ENCODE measurements around the gene PIP5KL1.

PIP5KL1 gene

GRCh38 chr9:127958728-127959127 is 28.2 kb upstream of the PIP5KL1 start:
- no peak overlapping the region for H2BK5ac ChIP-seq (ENCODE audit: low read depth, low read length, poor library complexity, severe bottlenecking)
- H3K4me2 ChIP-seq (ENCODE audit: low read length, poor library complexity, severe bottlenecking): no peak overlapping the region
- no peak overlapping the region for H2BK15ac ChIP-seq (ENCODE audit: low read depth, poor library complexity, severe bottlenecking)
- no peak overlapping the region for H2AFZ ChIP-seq (ENCODE audit: low read depth, low read length)
- H3K4me1 ChIP-seq (ENCODE audit: control insufficient read depth, insufficient read depth, low read depth, low read length): peaks cover 34% of the 10 kb centered on the region
- no peak overlapping the region for H2BK120ac ChIP-seq (ENCODE audit: low read depth, low read length)
- no peak overlapping the region for H4K8ac ChIP-seq (ENCODE audit: low read length)
- H3K4ac ChIP-seq (ENCODE audit: low read depth in 1 of 2, low read length in 2 of 2): no peak overlapping the region
- no peak for DNase-seq
- no peak overlapping the region for H2AK5ac ChIP-seq (ENCODE audit: low read length, severe bottlenecking)
- H3K9ac ChIP-seq (ENCODE audit: low read length): no peak overlapping the region
- no peaks in the 10 kb centered on the region for H3K9me3 ChIP-seq (ENCODE audit: control insufficient read depth, low read length)
- no peaks in the 10 kb centered on the region for H3K27me3 ChIP-seq (ENCODE audit: control insufficient read depth in 1 of 2, insufficient read depth in 1 of 2, low read length in 2 of 2)
- H4K91ac ChIP-seq (ENCODE audit: low read length): no peak overlapping the region
- WGBS: 100% methylated on average over 1 of the region's 1 CpG
- H3K14ac ChIP-seq (ENCODE audit: low read length in 2 of 2): no peak overlapping the region
- no peak overlapping the region for H2BK12ac ChIP-seq (ENCODE audit: low read length in 2 of 2)
- no peak overlapping the region for H3K4me3 ChIP-seq (ENCODE audit: insufficient read depth in 1 of 2, low read depth in 1 of 2, low read length in 2 of 2)
- H3K23ac ChIP-seq (ENCODE audit: low read length in 2 of 2): no peak overlapping the region
- H3K36me3 ChIP-seq (ENCODE audit: control insufficient read depth in 1 of 2, insufficient read depth in 2 of 2, low read depth in 1 of 2, low read length in 2 of 2): peaks cover 0 to 10% of the 10 kb centered on the region in 2 experiments
- H3K79me1 ChIP-seq (replicated peaks; ENCODE audit: low read length, poor library complexity, severe bottlenecking): peaks cover 47% of the 10 kb centered on the region
- H3K18ac ChIP-seq (ENCODE audit: low read depth in 1 of 2, low read length in 2 of 2): no peak overlapping the region
- no peak overlapping the region for H3K27ac ChIP-seq (ENCODE audit: low read length, poor library complexity, severe bottlenecking)

- DNase-seq: no peak
- Histone ChIP-seq H3K9ac (ENCODE audit: low read length) (no peak overlapping the region), H2BK12ac (ENCODE audit: low read length in 2 of 2) (peak overlapping the region in 1 of 2 experiments; percentile 21), H3K23ac (ENCODE audit: low read length in 2 of 2) (peak overlapping the region in 1 of 2 experiments; percentile 66), H3K27me3 (ENCODE audit: control insufficient read depth in 1 of 2, insufficient read depth in 1 of 2, low read length in 2 of 2) (no peaks in the 10 kb centered on the region), H2BK120ac (ENCODE audit: low read depth, low read length) (no peak overlapping the region), H3K14ac (ENCODE audit: low read length in 2 of 2) (peak overlapping the region in 1 of 2 experiments; percentile 90), H4K8ac (ENCODE audit: low read length) (no peak overlapping the region), H3K36me3 (ENCODE audit: control insufficient read depth in 1 of 2, insufficient read depth in 2 of 2, low read depth in 1 of 2, low read length in 2 of 2) (peaks cover 4 to 10% of the 10 kb centered on the region in 2 experiments), H2BK5ac (ENCODE audit: low read depth, low read length, poor library complexity, severe bottlenecking) (no peak overlapping the region), H2AK5ac (ENCODE audit: low read length, severe bottlenecking) (no peak overlapping the region), H3K18ac (ENCODE audit: low read depth in 1 of 2, low read length in 2 of 2) (peak overlapping the region in 1 of 2 experiments; percentile 55), H2AFZ (ENCODE audit: low read depth, low read length) (peak overlapping the region; percentile 23), H3K9me3 (ENCODE audit: control insufficient read depth, low read length) (no peaks in the 10 kb centered on the region), H3K79me1 (replicated peaks; ENCODE audit: low read length, poor library complexity, severe bottlenecking) (peaks cover 36% of the 10 kb centered on the region), H3K4me3 (ENCODE audit: insufficient read depth in 1 of 2, low read depth in 1 of 2, low read length in 2 of 2) (no peak overlapping the region), H3K4ac (ENCODE audit: low read depth in 1 of 2, low read length in 2 of 2) (peak overlapping the region in 1 of 2 experiments; percentile 47), H4K91ac (ENCODE audit: low read length) (peak overlapping the region; percentile 25), H3K27ac (ENCODE audit: low read length, poor library complexity, severe bottlenecking) (no peak overlapping the region), H3K4me2 (ENCODE audit: low read length, poor library complexity, severe bottlenecking) (no peak overlapping the region), H3K4me1 (ENCODE audit: control insufficient read depth, insufficient read depth, low read depth, low read length) (peaks cover 26% of the 10 kb centered on the region), H2BK15ac (ENCODE audit: low read depth, poor library complexity, severe bottlenecking) (no peak overlapping the region)
- 70% methylated on average over 12 of the region's 12 CpGs for WGBS
Observed at GRCh38 chr9:127955294-127956015, 24.9 kb upstream of the PIP5KL1 start.

GRCh38 chr9:127954831-127955293 is 24.3 kb upstream of the PIP5KL1 start:
- no peak overlapping the region for H4K8ac ChIP-seq (ENCODE audit: low read length)
- no peak overlapping the region for H2BK120ac ChIP-seq (ENCODE audit: low read depth, low read length)
- no peak overlapping the region for H3K27ac ChIP-seq (ENCODE audit: low read length, poor library complexity, severe bottlenecking)
- H3K9ac ChIP-seq (ENCODE audit: low read length): no peak overlapping the region
- WGBS: 89% methylated on average over 11 of the region's 13 CpGs
- peaks cover 32% of the 10 kb centered on the region for H3K79me1 ChIP-seq (replicated peaks; ENCODE audit: low read length, poor library complexity, severe bottlenecking)
- no peak overlapping the region for H2AK5ac ChIP-seq (ENCODE audit: low read length, severe bottlenecking)
- no peaks in the 10 kb centered on the region for H3K27me3 ChIP-seq (ENCODE audit: control insufficient read depth in 1 of 2, insufficient read depth in 1 of 2, low read length in 2 of 2)
- H3K14ac ChIP-seq (ENCODE audit: low read length in 2 of 2): peak overlapping the region in 1 of 2 experiments; percentile 21
- H3K4me3 ChIP-seq (ENCODE audit: insufficient read depth in 1 of 2, low read depth in 1 of 2, low read length in 2 of 2): no peak overlapping the region
- H3K36me3 ChIP-seq (ENCODE audit: control insufficient read depth in 1 of 2, insufficient read depth in 2 of 2, low read depth in 1 of 2, low read length in 2 of 2): peaks cover 4 to 14% of the 10 kb centered on the region in 2 experiments
- no peak overlapping the region for H2BK12ac ChIP-seq (ENCODE audit: low read length in 2 of 2)
- DNase-seq: no peak
- no peak overlapping the region for H2BK15ac ChIP-seq (ENCODE audit: low read depth, poor library complexity, severe bottlenecking)
- H2BK5ac ChIP-seq (ENCODE audit: low read depth, low read length, poor library complexity, severe bottlenecking): no peak overlapping the region
- H3K4ac ChIP-seq (ENCODE audit: low read depth in 1 of 2, low read length in 2 of 2): no peak overlapping the region
- no peak overlapping the region for H3K23ac ChIP-seq (ENCODE audit: low read length in 2 of 2)
- peaks cover 21% of the 10 kb centered on the region for H3K4me1 ChIP-seq (ENCODE audit: control insufficient read depth, insufficient read depth, low read depth, low read length)
- no peak overlapping the region for H4K91ac ChIP-seq (ENCODE audit: low read length)
- no peak overlapping the region for H3K4me2 ChIP-seq (ENCODE audit: low read length, poor library complexity, severe bottlenecking)
- H2AFZ ChIP-seq (ENCODE audit: low read depth, low read length): no peak overlapping the region
- H3K18ac ChIP-seq (ENCODE audit: low read depth in 1 of 2, low read length in 2 of 2): no peak overlapping the region
- H3K9me3 ChIP-seq (ENCODE audit: control insufficient read depth, low read length): no peaks in the 10 kb centered on the region

GRCh38 chr9:127953768-127954505 is 23.4 kb upstream of the PIP5KL1 start:
- Histone ChIP-seq H3K4me1 (ENCODE audit: control insufficient read depth, insufficient read depth, low read depth, low read length) (peaks cover 21% of the 10 kb centered on the region), H3K18ac (ENCODE audit: low read depth in 1 of 2, low read length in 2 of 2) (no peak overlapping the region), H3K14ac (ENCODE audit: low read length in 2 of 2) (no peak overlapping the region), H4K8ac (ENCODE audit: low read length) (no peak overlapping the region), H2AFZ (ENCODE audit: low read depth, low read length) (no peak overlapping the region), H2BK5ac (ENCODE audit: low read depth, low read length, poor library complexity, severe bottlenecking) (no peak overlapping the region), H3K4ac (ENCODE audit: low read depth in 1 of 2, low read length in 2 of 2) (no peak overlapping the region), H3K23ac (ENCODE audit: low read length in 2 of 2) (no peak overlapping the region), H4K91ac (ENCODE audit: low read length) (no peak overlapping the region), H3K27ac (ENCODE audit: low read length, poor library complexity, severe bottlenecking) (no peak overlapping the region), H2BK12ac (ENCODE audit: low read length in 2 of 2) (peak overlapping the region in 1 of 2 experiments; percentile 32), H3K4me3 (ENCODE audit: insufficient read depth in 1 of 2, low read depth in 1 of 2, low read length in 2 of 2) (no peak overlapping the region), H2BK120ac (ENCODE audit: low read depth, low read length) (no peak overlapping the region), H3K9me3 (ENCODE audit: control insufficient read depth, low read length) (no peaks in the 10 kb centered on the region), H3K9ac (ENCODE audit: low read length) (no peak overlapping the region), H3K4me2 (ENCODE audit: low read length, poor library complexity, severe bottlenecking) (no peak overlapping the region), H2AK5ac (ENCODE audit: low read length, severe bottlenecking) (no peak overlapping the region), H2BK15ac (ENCODE audit: low read depth, poor library complexity, severe bottlenecking) (no peak overlapping the region), H3K27me3 (ENCODE audit: control insufficient read depth in 1 of 2, insufficient read depth in 1 of 2, low read length in 2 of 2) (no peaks in the 10 kb centered on the region), H3K79me1 (replicated peaks; ENCODE audit: low read length, poor library complexity, severe bottlenecking) (peaks cover 30% of the 10 kb centered on the region), H3K36me3 (ENCODE audit: control insufficient read depth in 1 of 2, insufficient read depth in 2 of 2, low read depth in 1 of 2, low read length in 2 of 2) (peaks cover 4 to 20% of the 10 kb centered on the region in 2 experiments)
- WGBS: 94% methylated on average over 17 of the region's 17 CpGs
- DNase-seq: no peak
